LNCAP (cell line): Measurements from ENCODE around the gene SEMA3G.

Experiments
- TF ChIP-seq, protein P1 (sequence below): fragments of 450-650 bp; IDR thresholded peaks from 2 replicates; pipeline ENCODE4 v1.5.1; 2017; ENCODE audit warnings: mild to moderate bottlenecking

SEMA3G gene

DNA sequence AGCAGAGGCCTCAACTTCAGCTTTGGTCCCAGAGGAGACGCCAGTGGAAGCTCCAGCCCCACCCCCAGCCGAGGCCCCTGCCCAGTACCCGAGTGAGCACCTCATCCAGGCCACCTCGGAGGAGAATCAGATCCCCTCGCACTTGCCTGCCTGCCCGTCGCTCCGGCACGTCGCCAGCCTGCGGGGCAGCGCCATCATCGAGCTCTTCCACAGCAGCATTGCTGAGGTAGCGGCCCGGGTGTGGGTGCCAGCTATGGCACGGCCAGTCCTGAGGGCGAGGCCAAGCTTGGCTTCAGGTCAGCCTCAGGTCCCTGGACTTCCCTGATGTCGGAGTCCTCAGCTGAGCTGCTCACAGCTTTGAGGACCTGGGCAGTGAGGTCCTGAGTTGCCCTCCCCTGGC, 44.5 kb upstream of the SEMA3G start:
- TF ChIP-seq, protein P1, sequence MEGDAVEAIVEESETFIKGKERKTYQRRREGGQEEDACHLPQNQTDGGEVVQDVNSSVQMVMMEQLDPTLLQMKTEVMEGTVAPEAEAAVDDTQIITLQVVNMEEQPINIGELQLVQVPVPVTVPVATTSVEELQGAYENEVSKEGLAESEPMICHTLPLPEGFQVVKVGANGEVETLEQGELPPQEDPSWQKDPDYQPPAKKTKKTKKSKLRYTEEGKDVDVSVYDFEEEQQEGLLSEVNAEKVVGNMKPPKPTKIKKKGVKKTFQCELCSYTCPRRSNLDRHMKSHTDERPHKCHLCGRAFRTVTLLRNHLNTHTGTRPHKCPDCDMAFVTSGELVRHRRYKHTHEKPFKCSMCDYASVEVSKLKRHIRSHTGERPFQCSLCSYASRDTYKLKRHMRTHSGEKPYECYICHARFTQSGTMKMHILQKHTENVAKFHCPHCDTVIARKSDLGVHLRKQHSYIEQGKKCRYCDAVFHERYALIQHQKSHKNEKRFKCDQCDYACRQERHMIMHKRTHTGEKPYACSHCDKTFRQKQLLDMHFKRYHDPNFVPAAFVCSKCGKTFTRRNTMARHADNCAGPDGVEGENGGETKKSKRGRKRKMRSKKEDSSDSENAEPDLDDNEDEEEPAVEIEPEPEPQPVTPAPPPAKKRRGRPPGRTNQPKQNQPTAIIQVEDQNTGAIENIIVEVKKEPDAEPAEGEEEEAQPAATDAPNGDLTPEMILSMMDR = no peak

GRCh38 chr3:52488746-52489145, 43.8 kb upstream of the SEMA3G start:
- TF ChIP-seq, protein P1 = no peak

- TF ChIP-seq, protein P1 = no peak
Observed at GRCh38 chr3:52487788-52488691, 43.1 kb upstream of the SEMA3G start.

- TF ChIP-seq, protein P1 = no peak
Observed at GRCh38 chr3:52487050-52487787, 42.3 kb upstream of the SEMA3G start.

DNA sequence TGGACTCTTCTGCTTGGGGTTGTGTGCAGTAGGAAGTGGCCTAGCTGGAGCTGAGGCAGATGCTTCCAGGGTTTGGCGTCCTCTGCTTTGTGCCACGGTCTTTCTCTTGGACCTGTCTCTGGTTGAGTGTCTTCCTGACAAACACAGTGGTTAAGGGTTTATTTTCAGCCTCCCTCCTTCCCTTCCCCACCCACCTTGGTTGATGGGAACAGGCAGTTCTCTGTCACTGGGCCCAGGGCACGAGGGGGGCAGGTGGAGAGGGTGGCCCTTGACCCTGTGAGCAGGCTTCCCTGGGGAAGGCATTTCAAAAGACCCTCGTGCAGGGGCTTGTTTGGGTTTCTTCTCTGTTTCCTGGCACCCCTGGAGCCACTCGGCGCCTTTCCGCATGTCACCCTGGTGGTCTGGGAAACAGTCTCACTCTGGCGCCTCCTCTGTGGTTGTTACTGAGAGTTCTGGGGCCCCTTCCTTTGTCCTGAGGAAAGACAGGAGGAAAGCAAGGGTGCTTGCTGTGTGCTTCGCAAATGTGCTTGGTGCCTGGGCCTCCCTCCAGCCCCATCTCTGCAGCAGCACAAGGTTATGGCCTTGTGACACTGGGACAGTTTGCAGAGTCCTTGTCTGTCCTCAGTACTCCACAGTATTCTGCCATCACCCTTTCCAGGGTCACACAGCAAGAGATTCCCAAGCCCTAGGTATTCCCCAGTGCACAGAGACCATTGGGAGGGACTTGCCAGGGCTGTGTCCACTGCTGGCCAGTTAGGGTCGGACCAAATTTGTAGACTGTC, 40.0 kb upstream of the SEMA3G start:
- TF ChIP-seq, protein P1 = no peak

- TF ChIP-seq, protein P1 = no peak
Observed at GRCh38 chr3:52483577-52484381, 38.9 kb upstream of the SEMA3G start.
